ENCODE measurements around the gene KCNQ2.

The KCNQ2 gene

DNA sequence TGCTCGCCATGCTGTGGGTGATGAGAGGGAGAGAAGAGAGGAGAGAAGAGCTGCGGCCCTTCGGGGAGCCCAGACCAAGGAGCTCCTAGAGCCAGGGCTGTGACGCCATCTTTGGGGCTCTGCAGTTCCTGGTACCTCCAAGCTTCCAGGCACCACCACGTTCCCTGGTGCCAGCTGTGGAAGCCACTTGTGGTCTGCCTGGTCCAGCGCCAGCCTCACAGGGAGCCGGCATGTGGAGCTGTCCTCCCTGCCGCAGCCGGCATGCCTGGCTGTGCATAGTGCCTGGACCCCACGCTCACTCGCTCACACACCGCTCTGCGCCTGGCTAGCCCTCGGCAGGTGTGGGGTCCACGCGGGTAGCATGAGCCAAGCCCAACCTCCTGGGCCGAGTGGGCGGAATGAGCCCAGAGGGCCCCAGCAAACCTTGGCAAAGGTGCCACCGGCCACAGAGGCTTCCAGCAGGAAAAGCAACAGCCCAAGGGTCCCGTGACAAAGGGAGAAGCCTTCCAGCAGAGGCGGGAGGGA is 92.0 kb downstream of the KCNQ2 start:
- no peak for DNase-seq

DNA sequence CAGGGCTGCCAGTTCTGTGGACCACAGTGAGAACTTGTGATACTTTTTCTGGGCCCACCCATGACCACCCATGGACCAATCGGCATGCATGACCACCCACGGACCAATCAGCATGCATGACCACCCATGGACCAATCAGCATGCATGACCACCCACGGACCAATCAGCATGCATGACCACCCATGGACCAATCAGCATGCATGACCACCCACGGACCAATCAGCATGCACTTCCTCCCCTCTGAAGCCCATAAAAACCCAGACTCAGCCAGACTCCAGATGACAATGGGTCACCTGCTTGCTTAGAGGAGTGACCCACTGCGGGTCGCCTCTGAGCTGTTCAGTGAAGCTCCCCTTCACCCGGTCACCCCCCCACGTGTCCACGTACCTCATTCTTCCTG is 92.6 kb downstream of the KCNQ2 start:
- peak; percentile 9 for DNase-seq

DNA sequence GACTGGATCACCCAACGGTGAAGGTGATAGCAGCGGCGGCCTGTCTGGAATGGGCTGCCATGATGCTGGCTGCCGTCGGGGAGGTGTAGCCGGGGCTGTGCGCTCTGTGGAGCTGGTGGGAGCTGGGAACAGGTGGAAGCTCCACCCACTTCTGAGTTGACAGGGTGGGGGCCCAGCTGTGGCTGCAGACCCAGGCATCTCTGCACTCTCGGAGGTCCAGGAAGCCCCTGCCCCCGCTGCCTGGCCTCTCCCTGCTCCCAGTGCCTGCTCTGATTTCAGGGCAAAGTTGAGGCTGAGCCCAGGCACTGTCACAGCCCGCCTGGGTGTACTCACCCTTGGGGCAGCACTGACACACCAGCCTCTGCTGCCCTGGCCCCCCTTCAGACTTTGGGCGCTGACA is 93.2 kb downstream of the KCNQ2 start:
- DNase-seq, result no peak

DNA sequence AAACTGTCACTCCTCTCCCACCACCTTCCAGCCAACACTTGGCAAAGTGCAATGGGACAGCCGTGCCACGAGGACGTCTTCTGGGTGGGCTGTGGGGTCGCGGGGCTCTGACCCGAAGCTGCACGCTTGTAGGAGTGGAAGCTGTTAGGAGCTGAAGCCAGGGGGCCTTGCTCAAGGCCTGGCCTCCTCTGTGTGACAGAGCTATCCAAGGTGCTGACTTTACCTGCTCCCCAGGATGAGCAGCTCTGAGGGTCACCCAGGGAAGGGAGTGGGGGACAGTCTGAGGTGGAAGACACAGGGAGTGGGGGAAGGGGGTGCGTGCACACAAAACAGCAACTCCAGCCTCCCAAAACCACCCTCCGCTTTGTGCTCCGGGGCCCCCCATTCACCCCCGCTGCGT is 93.8 kb downstream of the KCNQ2 start:
- no peak for DNase-seq

DNA sequence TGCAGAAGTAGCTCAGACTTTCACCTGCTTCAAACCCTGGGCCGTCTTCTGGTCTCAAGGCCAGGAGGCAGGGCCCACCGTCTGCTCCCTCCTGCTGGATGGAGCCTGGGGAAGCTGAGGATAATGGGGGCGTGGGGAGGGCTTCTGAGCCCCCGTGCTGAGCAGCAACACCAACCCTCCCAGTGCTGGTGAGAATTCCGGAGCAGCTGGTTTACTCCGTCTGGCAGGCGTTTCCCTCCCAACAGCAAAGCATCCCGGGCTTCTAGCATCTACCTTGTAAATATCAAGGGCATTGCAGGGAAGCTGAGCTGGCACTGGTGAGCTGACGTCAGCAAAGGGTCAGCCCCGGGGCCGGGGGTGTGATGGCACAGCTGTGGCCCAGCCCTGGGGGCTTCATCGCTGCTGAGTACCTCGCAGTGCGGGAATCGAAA is 94.5 kb downstream of the KCNQ2 start:
- DNase-seq, result no peak

DNA sequence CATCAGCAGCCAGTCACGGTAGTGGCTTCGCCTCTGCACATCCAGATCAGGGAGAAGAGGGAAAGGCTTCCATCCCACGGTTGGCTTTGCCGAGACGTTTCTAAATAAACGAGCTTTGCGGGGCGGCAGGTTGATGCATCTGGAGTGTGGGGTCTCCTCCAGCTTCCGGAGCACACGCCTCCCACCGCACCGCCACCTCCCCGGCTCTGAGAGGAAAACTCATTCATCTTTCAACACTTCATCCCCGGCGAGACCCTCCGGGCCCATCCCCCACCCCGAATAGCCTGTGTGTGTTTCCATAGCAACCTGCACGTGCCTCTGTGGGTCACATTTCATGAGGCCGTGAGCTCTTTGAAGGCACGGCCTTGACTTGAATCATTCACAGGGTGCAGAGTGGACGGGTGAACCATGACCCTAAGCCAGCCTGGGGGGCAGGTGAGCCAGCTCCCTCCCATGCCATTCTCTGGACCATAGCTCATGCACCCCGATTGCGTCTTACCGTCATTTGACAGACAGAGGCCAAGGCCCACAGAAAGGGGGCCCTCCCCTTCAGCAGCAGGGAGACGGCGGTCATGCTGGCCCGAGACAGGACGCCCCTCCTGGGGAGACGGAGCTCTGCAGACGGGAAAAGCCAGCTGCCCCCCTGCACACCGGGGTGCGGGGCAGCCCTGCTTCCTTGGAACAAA is 95.1 kb downstream of the KCNQ2 start:
- DNase-seq, result no peak

DNA sequence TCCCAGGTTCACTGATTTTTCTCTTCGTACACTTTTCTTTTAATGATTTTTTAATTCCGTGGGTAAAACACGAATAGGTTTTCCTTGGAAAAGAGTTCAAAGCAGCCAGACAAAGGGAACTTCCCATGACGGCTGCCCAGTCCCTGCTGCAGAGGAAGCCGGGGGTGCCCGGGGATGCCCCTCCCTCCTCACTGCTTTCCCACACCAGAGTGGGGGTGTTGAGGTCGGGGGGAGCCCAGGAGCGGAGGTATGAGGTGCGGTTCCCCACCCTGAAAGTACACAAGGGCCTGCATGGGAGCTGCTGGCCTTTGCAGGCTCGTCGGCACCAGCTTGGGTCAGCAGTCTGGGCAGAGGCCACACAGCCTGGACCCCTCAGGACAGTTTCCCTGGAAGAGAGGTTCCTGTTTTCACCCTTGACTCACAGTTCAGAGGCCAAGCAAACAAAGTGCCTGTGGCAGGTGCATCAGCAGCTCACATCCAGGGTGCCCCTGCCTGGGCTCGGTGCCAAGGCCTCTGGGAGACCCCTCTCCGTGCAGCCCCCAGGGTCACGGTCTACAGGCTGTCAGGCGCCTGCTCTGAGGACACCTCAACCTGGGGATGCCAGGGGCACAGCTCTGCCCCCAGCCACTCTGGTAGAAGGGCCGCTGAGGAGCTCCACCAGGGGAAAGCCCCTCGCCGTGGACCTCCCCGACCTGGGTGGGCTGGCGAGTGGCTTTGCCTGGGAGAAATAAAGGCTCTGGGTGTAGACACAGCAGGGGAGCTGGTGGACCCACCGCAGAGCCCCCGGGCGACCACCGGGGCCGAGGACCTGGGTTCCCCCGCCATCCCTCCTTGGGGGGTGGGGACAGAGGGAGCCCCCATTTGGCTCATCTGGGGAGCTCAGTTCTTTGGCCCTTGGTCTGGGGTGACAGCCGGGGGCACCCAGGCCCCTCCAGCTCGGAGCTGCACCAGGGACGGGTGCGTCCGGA is 95.9 kb downstream of the KCNQ2 start:
- DNase-seq, result no peak

DNA sequence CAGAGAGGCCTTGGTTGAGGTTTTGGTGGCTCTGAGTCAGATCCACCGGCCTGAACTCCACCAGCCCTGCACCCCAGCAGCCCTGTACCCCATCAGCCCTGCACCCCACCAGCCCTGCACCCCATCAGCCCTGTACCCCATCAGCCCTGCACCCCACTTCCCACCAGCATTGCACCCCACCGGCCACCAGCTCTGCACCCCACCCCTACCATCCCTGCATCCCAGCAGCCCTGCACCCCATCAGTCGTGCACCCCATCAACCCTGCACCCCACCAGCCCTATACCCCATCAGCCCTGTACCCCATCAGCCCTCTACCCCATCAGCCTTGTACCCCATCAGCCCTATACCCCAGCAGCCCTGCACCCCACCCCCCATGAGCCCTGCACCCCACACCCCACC is 97.0 kb downstream of the KCNQ2 start:
- no peak for DNase-seq

DNA sequence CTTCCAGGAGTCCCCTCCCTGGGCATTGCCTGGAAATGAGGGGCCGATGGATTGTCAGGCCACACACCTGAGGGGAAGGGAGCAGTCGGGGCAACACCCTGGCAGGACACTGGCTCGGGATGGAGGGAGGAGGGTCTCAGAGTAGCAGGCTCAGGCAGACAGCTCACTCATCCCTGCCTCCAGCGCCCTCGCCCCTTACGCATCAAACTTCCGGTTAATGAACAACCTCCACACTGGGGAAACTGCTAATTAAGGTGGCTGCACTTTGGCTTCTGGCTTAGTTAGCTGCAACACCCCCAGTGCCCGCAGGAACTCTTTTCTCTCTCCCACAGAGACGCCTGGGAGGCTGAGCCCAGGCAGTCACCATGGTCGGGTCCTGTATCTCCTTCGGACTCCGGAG is 98.0 kb downstream of the KCNQ2 start:
- no peak for DNase-seq

DNA sequence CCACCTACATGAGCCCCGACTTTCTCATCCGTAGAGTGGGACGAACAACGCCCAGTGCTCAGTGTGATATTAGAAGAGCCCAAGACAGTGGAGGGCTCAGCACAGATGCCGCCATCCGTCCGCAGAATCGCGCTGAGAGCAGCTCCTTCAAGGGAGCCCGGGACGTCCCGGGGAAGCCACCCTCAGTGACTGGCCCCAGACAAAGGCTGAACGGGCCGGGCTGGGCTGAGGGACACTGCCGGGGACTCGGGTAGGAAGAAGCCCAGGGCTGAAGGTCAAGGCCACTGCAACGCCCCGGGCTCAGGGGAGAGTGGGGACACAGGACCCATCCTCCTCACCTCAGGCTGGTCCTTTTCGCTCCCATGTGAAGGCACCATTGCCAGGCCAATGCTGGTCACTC is 98.5 kb downstream of the KCNQ2 start:
- no peak for DNase-seq

DNA sequence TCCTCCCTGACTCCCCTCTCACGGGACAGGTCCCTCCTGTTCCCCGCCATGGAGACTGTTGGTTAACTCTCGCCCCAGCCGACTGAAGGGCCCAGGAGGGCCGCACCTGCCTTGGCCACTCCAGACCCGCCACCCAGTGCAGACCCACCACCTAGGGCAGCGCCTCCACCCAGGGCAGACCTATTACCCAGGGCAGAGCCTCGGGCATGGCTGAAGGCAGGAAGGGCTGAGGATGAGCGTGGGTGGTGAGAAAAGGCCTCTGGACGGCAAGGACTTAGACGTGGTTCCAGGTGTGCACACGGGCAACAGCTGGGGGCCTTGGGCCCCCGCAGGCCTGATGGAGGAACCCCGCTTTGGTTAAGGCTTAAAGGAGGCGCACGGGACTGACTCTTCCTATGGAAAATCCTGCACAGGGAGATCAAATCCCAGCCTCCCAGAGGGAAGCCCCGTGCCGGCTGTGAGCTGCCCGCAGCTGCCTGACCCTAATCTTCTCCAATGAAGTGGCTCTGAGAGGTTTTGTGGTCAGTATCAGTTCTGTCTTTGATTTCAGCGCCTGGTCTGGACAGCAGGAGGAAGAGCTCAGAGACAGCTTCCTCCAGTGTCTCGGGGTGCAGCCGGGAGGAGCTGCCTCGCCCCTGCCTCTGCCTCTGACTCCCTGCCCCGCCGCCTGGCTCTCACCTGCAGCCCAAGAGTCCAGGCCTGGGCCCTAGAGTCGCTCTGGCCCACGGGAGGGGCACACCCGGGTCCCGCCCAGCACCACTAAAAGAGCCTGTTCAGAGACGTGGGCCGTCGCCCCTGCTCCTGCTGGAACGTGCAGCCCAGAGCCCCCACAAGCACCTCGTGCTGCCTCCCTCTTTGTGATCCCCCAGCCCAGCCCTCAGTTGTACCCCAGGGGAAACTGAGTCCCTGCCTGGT is 99.2 kb downstream of the KCNQ2 start:
- no peak for DNase-seq

DNA sequence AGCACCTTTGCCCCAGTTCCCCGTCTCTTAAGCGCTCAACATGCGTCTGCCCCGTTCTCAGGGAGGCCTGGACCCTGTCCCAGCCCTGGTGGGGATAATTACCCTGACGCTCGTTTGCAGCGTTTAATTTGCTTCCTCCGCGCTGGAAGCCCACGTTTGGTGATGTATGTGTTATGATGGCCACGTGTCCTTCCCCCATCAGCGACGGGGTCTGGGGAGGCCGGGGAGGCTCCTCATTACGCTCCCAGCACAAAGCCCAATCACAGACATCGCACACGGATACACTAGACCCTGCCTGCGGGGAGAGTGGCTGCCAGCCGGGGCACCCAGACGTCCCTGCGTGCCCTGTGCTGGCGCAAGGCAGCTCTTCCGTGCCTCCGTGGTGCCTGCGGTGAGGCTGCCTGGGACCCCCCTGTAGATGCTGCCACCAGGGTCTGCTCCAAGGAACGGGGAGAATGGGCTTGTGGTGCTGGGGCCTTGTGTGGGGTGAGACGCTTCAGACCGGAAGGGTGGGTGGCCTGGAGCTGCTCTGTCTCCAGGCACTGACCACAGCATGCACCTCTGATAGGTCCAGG is 101.1 kb downstream of the KCNQ2 start:
- DNase-seq, result no peak

DNA sequence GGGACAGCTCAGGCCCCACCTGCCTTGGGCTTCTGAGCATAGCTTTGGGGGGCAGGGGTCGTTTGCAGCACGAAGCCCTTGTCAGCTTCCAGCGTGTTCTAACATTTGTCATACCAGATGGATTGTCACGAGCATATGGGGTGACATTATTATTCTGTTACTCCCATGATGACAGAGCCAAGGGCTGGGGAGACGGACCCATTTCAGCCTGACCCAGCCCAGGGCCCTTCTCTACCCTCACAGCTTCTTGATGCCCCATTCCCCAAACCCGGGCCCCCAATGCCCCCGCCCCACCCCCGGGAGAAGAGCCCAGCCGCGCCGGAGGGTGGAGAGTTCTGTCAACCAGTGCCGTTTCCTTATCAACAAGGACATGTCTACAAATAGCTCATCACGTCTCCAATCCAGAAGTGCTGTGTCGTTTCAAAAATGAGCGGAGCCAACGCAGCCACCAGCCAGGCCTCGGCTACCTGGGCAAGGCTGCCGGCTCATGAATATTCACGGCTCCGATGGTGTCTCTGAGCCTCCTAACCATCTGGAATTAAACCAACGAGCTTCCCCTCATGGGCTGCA is 101.8 kb downstream of the KCNQ2 start:
- no peak for DNase-seq

DNA sequence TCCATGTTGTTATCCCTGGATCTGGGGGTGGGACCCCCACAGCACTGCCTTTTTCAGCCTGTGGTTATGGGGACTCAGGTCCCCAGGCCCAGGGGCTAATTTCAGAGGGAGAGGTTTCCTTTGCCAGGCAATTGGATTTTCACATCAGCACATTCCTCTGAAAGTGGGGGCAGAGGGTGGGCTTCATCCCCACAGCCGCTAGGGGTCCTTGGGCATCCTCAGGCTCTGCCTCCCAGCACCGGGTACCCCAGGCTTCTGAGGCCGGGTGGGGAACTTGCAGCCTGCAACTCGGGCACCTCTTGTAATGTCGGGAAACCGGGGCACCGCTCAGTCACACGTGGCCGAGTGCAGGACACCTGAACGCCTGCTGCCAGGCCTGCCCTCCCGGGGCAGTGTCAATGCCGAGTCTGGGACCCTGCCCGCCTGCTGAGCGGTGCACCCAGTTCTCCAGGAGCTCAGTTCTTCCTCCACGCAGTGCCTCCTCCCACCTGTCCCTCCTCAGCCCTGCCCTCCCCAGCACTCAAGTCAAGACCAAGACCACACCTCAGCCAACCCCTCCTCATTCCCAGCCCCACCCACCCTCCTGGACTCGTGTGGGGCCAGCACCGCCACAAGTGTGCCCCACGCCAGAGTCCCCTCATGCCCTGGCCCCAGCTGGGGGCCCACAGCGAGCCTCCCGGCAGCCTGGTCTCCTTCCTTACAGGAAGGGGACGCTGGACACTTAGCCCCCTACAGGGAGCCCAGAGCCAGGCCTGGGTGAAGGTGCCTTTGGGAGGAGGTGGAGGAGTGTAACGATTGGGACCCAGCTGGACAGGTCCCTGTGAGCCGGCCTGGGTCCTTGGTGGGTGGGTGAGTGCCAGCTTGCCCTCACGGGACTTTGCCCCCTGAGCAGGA is 102.5 kb downstream of the KCNQ2 start:
- DNase-seq, result no peak

DNA sequence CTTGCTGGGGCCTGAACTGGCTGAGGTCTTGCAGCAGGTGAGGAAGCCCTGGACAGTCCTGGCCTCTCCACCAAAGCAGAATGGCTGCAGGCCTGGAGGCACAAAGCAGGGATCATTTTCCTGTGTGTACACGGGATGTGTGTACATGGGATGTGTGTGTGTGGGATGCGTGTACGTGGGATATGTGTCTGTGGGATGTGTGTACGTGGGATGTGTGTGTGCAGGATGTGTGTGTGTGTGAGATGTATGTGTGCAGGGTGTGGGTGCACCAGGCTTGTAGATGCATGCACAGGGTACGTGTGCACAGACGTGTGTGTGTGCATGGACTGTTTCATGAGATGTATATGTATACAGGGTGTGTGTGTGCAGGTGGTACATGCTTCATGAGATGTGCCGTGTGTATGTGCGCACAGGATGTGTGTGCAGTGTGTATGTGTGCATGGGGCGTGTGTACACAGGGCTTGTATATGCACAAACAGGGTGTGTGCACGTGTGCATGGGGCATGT is 103.4 kb downstream of the KCNQ2 start:
- no peak for DNase-seq

DNA sequence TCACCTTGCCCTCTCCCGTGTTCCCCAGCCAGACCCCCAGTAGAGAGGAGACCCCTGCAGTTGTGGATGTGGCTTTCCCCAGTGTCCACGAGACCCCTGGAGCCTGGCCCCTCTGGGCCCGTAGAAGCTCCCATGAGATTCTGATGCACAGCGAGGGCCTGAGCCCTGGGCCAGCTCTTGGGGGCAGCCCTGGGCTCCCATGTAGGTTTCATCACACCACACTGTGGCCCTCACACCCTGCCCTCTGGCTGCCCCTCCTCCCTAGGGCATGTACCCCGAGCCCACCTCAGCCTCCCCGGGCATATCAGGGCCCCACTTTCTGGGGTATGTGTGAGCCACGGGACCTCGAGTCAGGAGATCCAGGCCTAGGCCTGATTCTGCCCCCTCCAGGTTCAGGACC is 104.3 kb downstream of the KCNQ2 start:
- DNase-seq, result no peak

DNA sequence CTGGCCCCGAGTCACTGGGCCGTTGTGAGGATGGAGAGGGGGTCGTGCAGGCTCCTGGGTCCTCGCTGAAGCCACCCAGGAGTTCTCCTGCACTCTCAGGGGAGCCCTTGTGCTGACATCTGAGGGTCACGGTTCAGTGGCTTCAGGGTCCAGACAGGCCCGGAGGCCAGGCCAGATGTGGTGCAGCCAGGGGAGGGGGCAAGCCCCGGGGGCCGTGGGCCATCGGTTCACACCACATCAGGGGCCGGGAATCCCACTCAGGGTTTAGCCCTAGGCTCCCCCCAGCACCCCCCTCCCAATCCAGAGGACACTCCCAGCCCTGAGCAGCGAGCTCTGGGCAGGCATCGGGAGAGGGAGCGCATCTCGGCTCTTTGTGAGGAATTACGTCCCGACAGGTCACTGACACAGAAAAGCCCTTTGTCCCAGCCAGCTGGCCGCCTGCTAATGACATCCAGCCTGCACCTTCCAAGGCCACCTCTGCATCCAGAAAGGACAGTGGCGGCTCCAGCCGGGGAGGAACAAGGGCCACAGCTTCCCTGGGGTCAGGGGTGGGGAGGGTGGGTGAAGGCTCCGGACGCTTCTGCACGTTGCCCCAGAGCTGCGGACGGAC is 104.9 kb downstream of the KCNQ2 start:
- no peak for DNase-seq

DNA sequence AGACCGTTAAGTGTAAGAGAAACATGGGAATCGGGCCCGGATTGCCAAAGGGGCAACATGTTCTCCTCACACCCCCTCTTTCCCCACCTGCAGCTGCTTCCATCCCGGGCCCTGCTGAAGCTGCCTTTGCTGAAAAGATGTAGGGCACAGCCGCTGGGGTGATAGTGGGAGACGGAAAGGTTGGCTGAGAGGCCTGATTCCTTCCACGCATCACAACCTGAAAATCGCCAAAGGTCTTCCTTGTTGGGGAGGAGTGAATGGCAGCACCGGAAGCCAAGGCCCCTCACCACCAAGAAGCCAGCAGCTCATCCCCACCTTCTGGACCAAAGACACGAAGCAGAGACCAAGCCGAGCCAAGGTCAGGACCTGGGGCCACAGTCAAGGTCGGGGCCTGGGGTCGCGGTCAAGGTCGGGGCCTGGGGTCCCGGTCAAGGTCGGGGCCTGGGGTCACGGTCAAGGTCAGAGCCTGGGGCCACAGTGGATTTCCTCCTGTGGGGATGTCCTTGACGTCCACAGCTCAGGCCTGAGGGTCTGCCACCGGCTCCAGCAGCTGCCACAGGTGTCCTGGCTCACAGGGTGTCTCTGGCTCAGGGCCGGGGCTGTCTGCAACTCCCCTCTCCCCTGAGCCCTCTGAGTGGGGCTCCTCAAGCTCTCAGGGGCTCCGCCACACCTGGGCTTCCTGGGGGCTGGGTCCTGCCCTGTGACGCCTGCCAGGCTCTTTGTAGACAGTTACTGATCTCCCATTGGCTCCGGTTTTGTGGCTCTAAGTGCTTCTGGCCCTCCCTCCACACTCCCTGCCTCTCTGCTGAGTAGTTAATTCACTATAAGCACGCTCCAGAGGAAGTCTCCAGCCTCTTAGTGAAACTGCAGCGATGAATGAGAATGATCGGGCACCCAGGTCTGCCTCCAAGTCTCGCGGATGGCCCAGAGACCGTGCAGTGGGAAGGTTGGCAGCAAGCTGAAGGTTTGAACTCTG is 105.8 kb downstream of the KCNQ2 start:
- DNase-seq, result no peak
